Measurements from ENCODE around the gene INSRR.

The INSRR gene

GRCh38 chr1:156813298-156813697 lies 45.6 kb downstream of the INSRR start:
- Histone ChIP-seq H3K27ac (peak overlapping the region; percentile 95), H3K4me3 (ENCODE audit: low read depth, low read length) (peak overlapping the region; percentile 65)
- DNase-seq = no peak

GRCh38 chr1:156812293-156812990 lies 46.5 kb downstream of the INSRR start:
- TF ChIP-seq CTCF (IDR thresholded peaks at IDR 0.05; ENCODE audit: low read depth, low read length) = no peak
- Histone ChIP-seq H3K4me3 (ENCODE audit: low read depth, low read length) (peak overlapping the region; percentile 65), H3K27me3 (ENCODE audit: insufficient read depth, low read depth, severe bottlenecking) (no peaks in the 10 kb centered on the region), H3K27ac (peak overlapping the region; percentile 95), H3K36me3 (peaks cover 48% of the 10 kb centered on the region), H3K9me3 (ENCODE audit: severe bottlenecking) (no peaks in the 10 kb centered on the region)
- no peak for DNase-seq

More at GRCh38 chr1:156813298-156813697, 45.6 kb downstream of the INSRR start:
- Histone ChIP-seq H3K9me3 (ENCODE audit: severe bottlenecking) (no peaks in the 10 kb centered on the region), H3K36me3 (peaks cover 40% of the 10 kb centered on the region), H3K27me3 (ENCODE audit: insufficient read depth, low read depth, severe bottlenecking) (no peaks in the 10 kb centered on the region)
- no peak for TF ChIP-seq CTCF (IDR thresholded peaks at IDR 0.05; ENCODE audit: low read depth, low read length)

GRCh38 chr1:156811168-156811567 lies 47.7 kb downstream of the INSRR start:
- H3K9me3 ChIP-seq (ENCODE audit: severe bottlenecking) = no peaks in the 10 kb centered on the region
- H3K4me3 ChIP-seq (ENCODE audit: low read depth, low read length) = no peak overlapping the region
- H3K27ac ChIP-seq = peak overlapping the region; percentile 66
- DNase-seq = no peak
- no peaks in the 10 kb centered on the region for H3K27me3 ChIP-seq (ENCODE audit: insufficient read depth, low read depth, severe bottlenecking)
- no peak for TF ChIP-seq CTCF (IDR thresholded peaks at IDR 0.05; ENCODE audit: low read depth, low read length)
- peaks cover 59% of the 10 kb centered on the region for H3K36me3 ChIP-seq

GRCh38 chr1:156809711-156810366 lies 49.1 kb downstream of the INSRR start:
- no peak for TF ChIP-seq CTCF (IDR thresholded peaks at IDR 0.05; ENCODE audit: low read depth, low read length)
- H3K27me3 ChIP-seq (ENCODE audit: insufficient read depth, low read depth, severe bottlenecking) = no peaks in the 10 kb centered on the region
- H3K4me3 ChIP-seq (ENCODE audit: low read depth, low read length) = no peak overlapping the region; the same call in 1 of the 2 replicates
- no peaks in the 10 kb centered on the region for H3K9me3 ChIP-seq (ENCODE audit: severe bottlenecking)
- H3K36me3 ChIP-seq = peaks cover 72% of the 10 kb centered on the region
- H3K27ac ChIP-seq = peak overlapping the region; percentile 66
- peak; percentile 81 for DNase-seq

- no peaks in the 10 kb centered on the region for H3K9me3 ChIP-seq (ENCODE audit: severe bottlenecking)
- peak; percentile 86 for DNase-seq
- no peak for TF ChIP-seq CTCF (IDR thresholded peaks at IDR 0.05; ENCODE audit: low read depth, low read length)
- H3K4me3 ChIP-seq (ENCODE audit: low read depth, low read length) = no peak overlapping the region; the same call in 1 of the 2 replicates
- H3K27ac ChIP-seq = peak overlapping the region; percentile 66
- peaks cover 72% of the 10 kb centered on the region for H3K36me3 ChIP-seq
- H3K27me3 ChIP-seq (ENCODE audit: insufficient read depth, low read depth, severe bottlenecking) = no peaks in the 10 kb centered on the region
Observed at GRCh38 chr1:156809281-156809680, 49.6 kb downstream of the INSRR start.
